NCI-H1436 treated with DMSO at 0.1 percent for 48 hours (cell line): ENCODE measurements around the gene REELD1.

Experiments
- DNase-seq: peaks from one replicate; lab custom pipeline; 2025; lab: John Stamatoyannopoulos, UW

REELD1 gene

GRCh38 chr4:146267826-146268225 is 53.5 kb downstream of the REELD1 start:
- DNase-seq, result no peak

- DNase-seq, result no peak
These were observed 54.9 kb downstream of the REELD1 start for GRCh38 chr4:146269228-146269653.

GRCh38 chr4:146271466-146271865 is 57.1 kb downstream of the REELD1 start:
- DNase-seq, result no peak

- DNase-seq, result no peak
These were observed 59.0 kb downstream of the REELD1 start for GRCh38 chr4:146273204-146273901.

GRCh38 chr4:146274774-146275173 is 60.4 kb downstream of the REELD1 start:
- no peak for DNase-seq

GRCh38 chr4:146275370-146275769 is 61.0 kb downstream of the REELD1 start:
- no peak for DNase-seq

- DNase-seq, result no peak
These were observed 64.6 kb downstream of the REELD1 start for GRCh38 chr4:146278986-146279385.
